ENCODE results near the gene WNT11. TPM values are rescaled to one million over a fixed set of nuclear protein-coding genes. Genes with fewer than 3 reads are reported as not detected.

WNT11 gene
- total RNA-seq, 1 experiment from 2014 or later: 0.30 TPM

DNA sequence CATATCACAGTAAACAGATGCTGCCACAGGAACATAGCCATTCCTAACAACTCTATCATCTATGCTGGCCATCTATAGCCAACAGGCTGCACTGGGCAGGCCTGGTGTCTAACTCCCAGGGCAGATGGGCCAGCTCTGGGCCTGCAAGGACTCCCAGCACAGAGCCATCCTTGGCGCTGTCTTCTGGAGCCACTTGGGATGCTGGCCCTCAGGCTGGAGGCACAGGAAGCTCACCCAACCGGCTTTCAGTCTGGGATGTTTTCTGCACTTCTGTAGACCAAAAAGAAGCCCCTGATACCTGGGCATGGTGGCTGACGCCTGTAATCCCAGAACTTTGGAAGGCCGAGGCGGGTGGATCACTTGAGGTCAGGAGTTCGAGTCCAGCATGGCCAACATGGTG lies 40.8 kb upstream of the WNT11 start:
- Histone ChIP-seq H3K27ac (ENCODE audit: low read length) (no peak overlapping the region), H2AFZ (ENCODE audit: low read length) (no peak overlapping the region), H4K20me1 (ENCODE audit: insufficient read depth, low read depth, low read length) (no peaks in the 10 kb centered on the region), H3K9me3 (ENCODE audit: low read length) (no peaks in the 10 kb centered on the region; the same call in 1 of the 2 replicates), H3K4me3 (ENCODE audit: low read length) (no peak overlapping the region), H3K79me2 (ENCODE audit: low read length) (no peaks in the 10 kb centered on the region), H3K36me3 (ENCODE audit: insufficient read depth, low read length) (no peaks in the 10 kb centered on the region), H3K9ac (ENCODE audit: low read length) (no peak overlapping the region), H3K4me1 (ENCODE audit: low read length) (no peaks in the 10 kb centered on the region), H3K27me3 (ENCODE audit: low read length) (no peaks in the 10 kb centered on the region; the same call in 1 of the 2 replicates), H3K4me2 (ENCODE audit: low read depth, low read length, poor library complexity, severe bottlenecking) (no peak overlapping the region), H3K9me2 (replicated peaks; ENCODE audit: insufficient read depth, low read length) (no peaks in the 10 kb centered on the region)
- no peak for DNase-seq

DNA sequence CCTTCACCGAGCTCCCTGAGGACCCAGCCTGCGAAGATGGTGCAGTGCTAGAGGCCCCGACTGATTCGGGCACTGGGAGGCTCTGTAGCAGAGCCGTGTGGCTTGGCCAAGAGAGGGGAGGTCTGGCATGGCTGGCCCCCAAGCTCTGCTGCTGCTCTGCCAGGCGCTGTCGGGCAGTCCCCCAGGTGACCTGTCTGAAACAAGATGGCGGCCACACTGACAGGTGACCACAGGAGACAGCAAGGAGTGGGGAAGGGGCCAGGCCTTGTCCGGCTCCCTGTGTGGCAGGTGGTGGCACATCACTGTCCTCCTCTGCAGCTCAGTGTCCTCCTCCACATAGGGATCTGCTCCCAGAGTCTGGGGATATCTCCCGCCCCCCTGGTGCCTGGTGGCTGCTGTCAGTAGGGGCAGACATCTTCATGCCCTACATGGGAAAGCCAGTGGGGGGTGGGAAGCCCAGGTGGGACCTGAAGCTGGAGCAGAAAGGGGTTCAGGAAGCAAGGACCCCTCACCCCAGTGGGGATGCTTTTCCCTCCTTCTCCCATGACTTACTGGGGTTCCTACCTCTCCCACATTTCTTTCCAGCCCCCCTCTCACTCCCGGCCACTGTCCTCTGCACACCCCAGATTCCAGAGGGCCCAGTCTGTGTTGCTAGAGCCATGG lies 40.1 kb upstream of the WNT11 start:
- Histone ChIP-seq H3K36me3 (ENCODE audit: insufficient read depth, low read length) (no peaks in the 10 kb centered on the region), H3K27ac (ENCODE audit: low read length) (no peak overlapping the region), H3K4me2 (ENCODE audit: low read depth, low read length, poor library complexity, severe bottlenecking) (no peak overlapping the region), H3K4me1 (ENCODE audit: low read length) (no peaks in the 10 kb centered on the region), H3K9ac (ENCODE audit: low read length) (no peak overlapping the region), H3K27me3 (ENCODE audit: low read length) (no peaks in the 10 kb centered on the region; the same call in 1 of the 2 replicates), H4K20me1 (ENCODE audit: insufficient read depth, low read depth, low read length) (no peaks in the 10 kb centered on the region), H2AFZ (ENCODE audit: low read length) (no peak overlapping the region), H3K4me3 (ENCODE audit: low read length) (no peak overlapping the region), H3K79me2 (ENCODE audit: low read length) (no peaks in the 10 kb centered on the region), H3K9me2 (replicated peaks; ENCODE audit: insufficient read depth, low read length) (no peaks in the 10 kb centered on the region), H3K9me3 (ENCODE audit: low read length) (no peaks in the 10 kb centered on the region; the same call in 1 of the 2 replicates)
- no peak for DNase-seq

DNA sequence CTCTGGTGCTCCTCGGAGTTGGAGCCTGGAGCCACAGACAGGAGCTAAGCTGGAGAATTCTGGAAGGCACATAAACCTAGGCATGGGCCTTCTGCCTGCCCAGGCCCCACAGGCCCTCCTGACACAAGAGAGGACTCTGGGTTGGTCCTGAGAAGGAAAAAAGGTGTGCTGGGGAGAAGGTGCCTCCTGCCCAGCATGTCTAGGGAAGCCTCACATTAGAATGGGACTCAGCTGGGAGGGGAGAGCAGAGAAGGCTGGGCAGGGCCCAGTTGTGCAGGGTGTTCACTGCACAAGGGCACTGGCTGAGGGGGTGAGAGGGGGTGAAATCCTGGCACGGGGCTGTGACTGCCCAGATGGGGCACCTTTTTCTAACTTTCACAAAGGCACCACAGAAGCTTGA lies 39.4 kb upstream of the WNT11 start:
- no peak overlapping the region for H2AFZ ChIP-seq (ENCODE audit: low read length)
- H3K4me2 ChIP-seq (ENCODE audit: low read depth, low read length, poor library complexity, severe bottlenecking): no peak overlapping the region
- no peaks in the 10 kb centered on the region; the same call in 1 of the 2 replicates for H3K27me3 ChIP-seq (ENCODE audit: low read length)

DNA sequence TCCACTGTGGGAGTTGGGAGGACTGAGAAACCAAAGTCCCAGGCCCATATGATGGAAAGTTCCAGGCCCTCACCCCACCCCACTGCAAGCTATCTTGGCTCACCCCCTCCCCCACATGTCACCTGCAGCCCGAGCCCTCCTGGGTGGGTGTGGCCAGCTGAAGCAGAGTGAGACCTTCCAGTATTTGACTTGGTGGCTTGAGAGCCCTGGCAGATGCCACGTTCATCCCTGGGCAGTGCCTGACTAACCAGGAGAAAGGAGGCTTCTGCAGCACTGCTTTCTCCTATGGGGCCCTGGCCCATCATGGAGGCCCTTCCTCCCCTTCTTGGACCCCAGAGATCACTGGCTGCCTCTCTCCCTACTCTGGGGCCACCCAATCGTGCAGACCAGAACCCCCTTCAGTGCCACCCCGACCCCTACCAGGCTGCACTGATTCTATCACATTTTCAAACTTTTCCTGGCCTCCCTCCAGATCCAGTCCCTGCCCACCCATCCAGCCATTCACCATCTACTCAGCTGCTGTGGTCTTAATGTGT lies 38.1 kb upstream of the WNT11 start:
- H3K79me2 ChIP-seq (ENCODE audit: low read length): no peaks in the 10 kb centered on the region
- no peaks in the 10 kb centered on the region for H3K9me2 ChIP-seq (replicated peaks; ENCODE audit: insufficient read depth, low read length)
- no peak overlapping the region for H3K27ac ChIP-seq (ENCODE audit: low read length)
- DNase-seq: no peak
- no peak overlapping the region for H2AFZ ChIP-seq (ENCODE audit: low read length)
- H4K20me1 ChIP-seq (ENCODE audit: insufficient read depth, low read depth, low read length): no peaks in the 10 kb centered on the region
- H3K9ac ChIP-seq (ENCODE audit: low read length): no peak overlapping the region
- H3K9me3 ChIP-seq (ENCODE audit: low read length): no peaks in the 10 kb centered on the region
- H3K4me2 ChIP-seq (ENCODE audit: low read depth, low read length, poor library complexity, severe bottlenecking): no peak overlapping the region
- no peak overlapping the region for H3K4me3 ChIP-seq (ENCODE audit: low read length)
- no peaks in the 10 kb centered on the region for H3K4me1 ChIP-seq (ENCODE audit: low read length)
- no peaks in the 10 kb centered on the region for H3K36me3 ChIP-seq (ENCODE audit: insufficient read depth, low read length)
- no peaks in the 10 kb centered on the region; the same call in 1 of the 2 replicates for H3K27me3 ChIP-seq (ENCODE audit: low read length)

More for the DNA sequence above, 39.4 kb upstream of the WNT11 start:
- Histone ChIP-seq H3K9ac (ENCODE audit: low read length) (no peak overlapping the region), H3K27ac (ENCODE audit: low read length) (no peak overlapping the region), H3K4me3 (ENCODE audit: low read length) (no peak overlapping the region), H3K9me2 (replicated peaks; ENCODE audit: insufficient read depth, low read length) (no peaks in the 10 kb centered on the region), H3K79me2 (ENCODE audit: low read length) (no peaks in the 10 kb centered on the region), H4K20me1 (ENCODE audit: insufficient read depth, low read depth, low read length) (no peaks in the 10 kb centered on the region), H3K9me3 (ENCODE audit: low read length) (no peaks in the 10 kb centered on the region; the same call in 1 of the 2 replicates), H3K36me3 (ENCODE audit: insufficient read depth, low read length) (no peaks in the 10 kb centered on the region), H3K4me1 (ENCODE audit: low read length) (no peaks in the 10 kb centered on the region)
- no peak for DNase-seq

DNA sequence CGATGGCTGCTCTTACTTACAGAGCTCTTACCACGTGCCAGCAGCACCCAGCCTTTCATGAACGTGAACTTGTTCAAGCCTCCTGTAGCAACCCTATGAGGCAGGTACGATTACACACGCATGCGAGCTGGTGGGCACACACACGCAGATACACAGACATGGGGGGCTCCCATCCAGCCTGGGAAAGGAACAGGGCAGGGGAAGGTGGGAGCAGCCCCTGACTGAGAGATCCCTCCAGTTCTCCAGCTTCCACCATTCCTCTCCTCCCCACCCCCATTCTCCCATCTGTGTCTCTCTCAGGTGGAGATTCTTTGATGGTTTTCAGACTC lies 37.6 kb upstream of the WNT11 start:
- Histone ChIP-seq H3K4me1 (ENCODE audit: low read length) (no peaks in the 10 kb centered on the region), H3K79me2 (ENCODE audit: low read length) (no peaks in the 10 kb centered on the region), H2AFZ (ENCODE audit: low read length) (no peak overlapping the region), H3K27ac (ENCODE audit: low read length) (no peak overlapping the region), H3K9ac (ENCODE audit: low read length) (no peak overlapping the region), H3K4me3 (ENCODE audit: low read length) (no peak overlapping the region), H4K20me1 (ENCODE audit: insufficient read depth, low read depth, low read length) (no peaks in the 10 kb centered on the region), H3K36me3 (ENCODE audit: insufficient read depth, low read length) (no peaks in the 10 kb centered on the region), H3K9me2 (replicated peaks; ENCODE audit: insufficient read depth, low read length) (no peaks in the 10 kb centered on the region), H3K4me2 (ENCODE audit: low read depth, low read length, poor library complexity, severe bottlenecking) (no peak overlapping the region), H3K9me3 (ENCODE audit: low read length) (no peaks in the 10 kb centered on the region), H3K27me3 (ENCODE audit: low read length) (no peaks in the 10 kb centered on the region; the same call in 1 of the 2 replicates)
- DNase-seq: no peak

DNA sequence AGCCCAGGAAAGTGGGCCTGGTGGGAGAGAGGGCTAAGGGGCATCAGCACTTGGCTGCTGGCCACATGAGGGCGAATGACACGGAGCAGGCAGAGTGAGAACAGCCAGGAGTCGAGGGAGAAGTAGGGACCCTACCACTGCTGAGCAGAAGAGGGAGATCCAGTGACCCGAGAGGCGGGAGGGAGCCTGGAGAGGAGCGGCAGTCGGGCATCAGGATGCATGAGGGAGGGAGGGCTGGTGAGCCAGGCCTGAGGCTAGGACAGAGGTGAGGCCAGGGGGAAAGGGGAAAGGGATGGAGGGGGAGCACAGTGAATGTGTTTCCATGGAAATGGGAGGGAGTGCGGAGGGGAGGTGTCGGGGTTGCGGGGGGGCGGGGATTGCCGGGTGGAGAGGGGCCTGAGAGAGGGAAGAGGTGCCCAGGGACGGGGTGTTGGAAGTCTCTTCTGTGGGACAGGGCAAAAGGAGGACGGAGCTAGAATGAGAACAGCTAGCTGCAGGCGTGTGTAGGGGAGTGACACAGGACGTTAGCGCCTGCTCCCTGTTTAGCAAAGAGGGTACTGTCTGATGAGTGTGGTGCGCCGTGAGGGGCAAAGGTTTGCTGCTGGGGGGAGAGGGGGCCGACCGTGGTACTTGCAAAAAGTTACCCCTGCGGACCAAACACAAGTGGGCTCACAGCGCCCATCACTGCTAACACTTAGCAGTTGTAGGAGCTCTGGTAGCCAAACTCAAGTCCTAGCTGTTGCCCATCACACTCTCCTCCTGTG lies 37.1 kb upstream of the WNT11 start:
- H3K9me3 ChIP-seq (ENCODE audit: low read length): no peaks in the 10 kb centered on the region
- H3K27ac ChIP-seq (ENCODE audit: low read length): no peak overlapping the region
- H3K27me3 ChIP-seq (ENCODE audit: low read length): no peaks in the 10 kb centered on the region; the same call in 1 of the 2 replicates
- no peak overlapping the region for H3K4me2 ChIP-seq (ENCODE audit: low read depth, low read length, poor library complexity, severe bottlenecking)
- no peaks in the 10 kb centered on the region for H3K4me1 ChIP-seq (ENCODE audit: low read length)
- H3K9ac ChIP-seq (ENCODE audit: low read length): no peak overlapping the region
- DNase-seq: no peak
- H3K79me2 ChIP-seq (ENCODE audit: low read length): no peaks in the 10 kb centered on the region
- no peak overlapping the region for H3K4me3 ChIP-seq (ENCODE audit: low read length)
- no peaks in the 10 kb centered on the region for H4K20me1 ChIP-seq (ENCODE audit: insufficient read depth, low read depth, low read length)
- no peaks in the 10 kb centered on the region for H3K36me3 ChIP-seq (ENCODE audit: insufficient read depth, low read length)
- H2AFZ ChIP-seq (ENCODE audit: low read length): no peak overlapping the region
- H3K9me2 ChIP-seq (replicated peaks; ENCODE audit: insufficient read depth, low read length): no peaks in the 10 kb centered on the region

DNA sequence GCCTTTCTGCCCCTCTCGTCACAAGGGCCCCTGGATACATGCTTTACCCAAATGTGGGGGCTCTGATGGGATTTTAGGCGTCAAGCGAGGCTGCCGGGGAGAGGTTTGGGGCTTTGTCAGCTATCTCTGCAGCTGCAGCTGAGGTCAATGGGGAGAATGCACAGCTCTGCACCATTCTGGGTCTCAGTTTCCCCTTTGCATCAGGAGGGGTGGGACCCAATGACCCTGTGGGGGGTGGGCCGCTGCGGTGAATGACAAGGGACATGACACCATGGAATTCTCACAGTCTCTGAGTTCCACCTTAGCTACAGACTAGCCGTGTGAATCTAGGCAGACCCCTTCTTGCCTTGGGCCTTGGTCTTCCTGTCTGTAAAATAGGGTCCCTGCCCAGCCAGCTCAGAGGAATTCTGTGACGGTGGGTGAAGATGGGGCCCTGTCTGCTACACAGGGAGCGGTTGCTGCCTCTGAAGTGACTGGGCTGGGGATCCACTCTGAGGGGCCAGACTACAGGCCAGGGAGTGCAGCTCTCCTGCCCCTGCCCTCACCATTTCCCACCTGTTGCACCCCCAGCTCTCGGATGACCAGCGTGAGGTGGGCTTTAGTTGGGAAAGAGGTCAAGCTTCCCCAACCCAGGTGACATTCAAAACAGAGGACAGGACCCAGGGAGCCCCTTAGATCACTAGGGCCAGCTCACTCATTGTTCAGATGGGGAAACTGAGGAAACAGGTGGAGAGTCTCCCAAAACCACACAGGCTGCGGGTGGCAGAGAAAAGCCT lies 35.9 kb upstream of the WNT11 start:
- no peaks in the 10 kb centered on the region; the same call in 1 of the 2 replicates for H3K27me3 ChIP-seq (ENCODE audit: low read length)

More for the DNA sequence above, 35.9 kb upstream of the WNT11 start:
- Histone ChIP-seq H3K4me1 (ENCODE audit: low read length) (no peaks in the 10 kb centered on the region), H3K9me2 (replicated peaks; ENCODE audit: insufficient read depth, low read length) (no peaks in the 10 kb centered on the region), H3K4me3 (ENCODE audit: low read length) (no peak overlapping the region), H3K79me2 (ENCODE audit: low read length) (no peaks in the 10 kb centered on the region), H3K27ac (ENCODE audit: low read length) (no peak overlapping the region), H3K36me3 (ENCODE audit: insufficient read depth, low read length) (no peaks in the 10 kb centered on the region), H4K20me1 (ENCODE audit: insufficient read depth, low read depth, low read length) (no peaks in the 10 kb centered on the region), H3K9me3 (ENCODE audit: low read length) (no peaks in the 10 kb centered on the region), H2AFZ (ENCODE audit: low read length) (no peak overlapping the region), H3K4me2 (ENCODE audit: low read depth, low read length, poor library complexity, severe bottlenecking) (no peak overlapping the region), H3K9ac (ENCODE audit: low read length) (no peak overlapping the region)
- no peak for DNase-seq
